ENCODE measurements around the gene GTSE1. TPM values are rescaled to one million over a fixed set of nuclear protein-coding genes. Genes with fewer than 3 reads are reported as not detected.

GTSE1 gene
- total RNA-seq, 1 experiment from 2014 or later: 88.1 TPM

DNA sequence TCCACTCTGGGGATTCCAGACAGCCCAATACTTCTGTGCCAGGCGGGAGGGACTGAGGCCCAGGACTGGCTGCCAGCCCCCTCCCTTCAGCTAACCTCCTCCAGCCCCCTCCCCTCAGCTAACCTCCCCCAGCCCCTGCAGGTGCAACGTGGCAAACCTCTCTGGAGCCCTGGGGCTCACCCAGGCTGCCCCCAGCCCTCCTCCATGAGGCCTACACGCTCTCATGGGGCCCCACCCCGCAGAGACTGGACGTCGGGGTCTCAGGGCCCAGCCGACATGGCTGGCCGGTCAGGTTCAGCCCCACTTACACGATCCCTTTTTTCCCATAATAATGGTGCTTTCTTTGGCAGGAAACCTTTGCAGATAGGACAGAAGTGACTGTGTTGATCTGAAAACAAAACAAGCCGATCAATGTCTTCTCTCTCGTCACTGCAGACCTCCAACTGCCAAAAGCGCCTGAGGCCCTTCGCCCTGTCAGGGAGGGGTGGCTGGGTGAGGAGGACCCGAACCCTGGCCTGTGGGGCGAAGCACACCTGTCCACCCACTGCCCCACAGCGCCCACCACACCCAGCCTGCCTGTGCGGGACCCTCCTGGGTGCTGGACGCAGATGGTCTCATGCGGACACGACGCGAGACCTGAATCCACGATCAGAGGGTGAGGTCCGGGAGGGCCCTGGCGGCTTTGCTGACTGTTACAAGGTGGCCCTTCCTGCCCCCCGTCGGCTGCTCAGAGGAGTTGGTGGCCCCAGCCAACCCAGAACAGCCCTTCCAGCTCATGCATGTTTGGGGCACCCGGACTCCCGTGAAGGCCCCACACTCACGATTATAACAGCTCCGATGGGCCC, 72.4 kb downstream of the GTSE1 start:
- CTCF ChIA-PET: interaction anchor here (0.6 kb wide), 1 partner anchor 161 kb away, joined by 3 read pairs; no protein-coding TSS in a partner anchor
- Histone ChIP-seq H3K27me3 (replicated peaks; ENCODE audit: insufficient read depth, low read depth, low read length, poor library complexity) (no peaks in the 10 kb centered on the region), H3K4me3 (ENCODE audit: low read depth, low read length, poor library complexity, severe bottlenecking) (no peak overlapping the region), H3K36me3 (ENCODE audit: insufficient read depth, low read length, poor library complexity, severe bottlenecking) (no peaks in the 10 kb centered on the region), H3K4me1 (ENCODE audit: insufficient read depth, low read length, poor library complexity, severe bottlenecking) (no peaks in the 10 kb centered on the region), H3K9me3 (ENCODE audit: low read depth, low read length, poor library complexity, severe bottlenecking) (no peaks in the 10 kb centered on the region), H3K27ac (ENCODE audit: low read depth, low read length, poor library complexity, severe bottlenecking) (no peak overlapping the region)
- intact Hi-C loops (cut with micrococcal nuclease; ENCODE audit: unreplicated experiment): no loop called here
- no peak for DNase-seq (ENCODE audit: low spot score)
- TF ChIP-seq EZH2 (IDR thresholded peaks at IDR 0.05; ENCODE audit: borderline replicate concordance, low read depth, low read length, poor library complexity, severe bottlenecking): no peak
- TF ChIP-seq, protein P1, sequence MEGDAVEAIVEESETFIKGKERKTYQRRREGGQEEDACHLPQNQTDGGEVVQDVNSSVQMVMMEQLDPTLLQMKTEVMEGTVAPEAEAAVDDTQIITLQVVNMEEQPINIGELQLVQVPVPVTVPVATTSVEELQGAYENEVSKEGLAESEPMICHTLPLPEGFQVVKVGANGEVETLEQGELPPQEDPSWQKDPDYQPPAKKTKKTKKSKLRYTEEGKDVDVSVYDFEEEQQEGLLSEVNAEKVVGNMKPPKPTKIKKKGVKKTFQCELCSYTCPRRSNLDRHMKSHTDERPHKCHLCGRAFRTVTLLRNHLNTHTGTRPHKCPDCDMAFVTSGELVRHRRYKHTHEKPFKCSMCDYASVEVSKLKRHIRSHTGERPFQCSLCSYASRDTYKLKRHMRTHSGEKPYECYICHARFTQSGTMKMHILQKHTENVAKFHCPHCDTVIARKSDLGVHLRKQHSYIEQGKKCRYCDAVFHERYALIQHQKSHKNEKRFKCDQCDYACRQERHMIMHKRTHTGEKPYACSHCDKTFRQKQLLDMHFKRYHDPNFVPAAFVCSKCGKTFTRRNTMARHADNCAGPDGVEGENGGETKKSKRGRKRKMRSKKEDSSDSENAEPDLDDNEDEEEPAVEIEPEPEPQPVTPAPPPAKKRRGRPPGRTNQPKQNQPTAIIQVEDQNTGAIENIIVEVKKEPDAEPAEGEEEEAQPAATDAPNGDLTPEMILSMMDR (conservative IDR thresholded peaks at IDR 0.05; ENCODE audit: low read depth, low read length): no peak
- no TSS peak for BruUV-seq (replicated peaks)
- POLR2A ChIA-PET (ENCODE audit: low non-redundant PET): no interaction called here

DNA sequence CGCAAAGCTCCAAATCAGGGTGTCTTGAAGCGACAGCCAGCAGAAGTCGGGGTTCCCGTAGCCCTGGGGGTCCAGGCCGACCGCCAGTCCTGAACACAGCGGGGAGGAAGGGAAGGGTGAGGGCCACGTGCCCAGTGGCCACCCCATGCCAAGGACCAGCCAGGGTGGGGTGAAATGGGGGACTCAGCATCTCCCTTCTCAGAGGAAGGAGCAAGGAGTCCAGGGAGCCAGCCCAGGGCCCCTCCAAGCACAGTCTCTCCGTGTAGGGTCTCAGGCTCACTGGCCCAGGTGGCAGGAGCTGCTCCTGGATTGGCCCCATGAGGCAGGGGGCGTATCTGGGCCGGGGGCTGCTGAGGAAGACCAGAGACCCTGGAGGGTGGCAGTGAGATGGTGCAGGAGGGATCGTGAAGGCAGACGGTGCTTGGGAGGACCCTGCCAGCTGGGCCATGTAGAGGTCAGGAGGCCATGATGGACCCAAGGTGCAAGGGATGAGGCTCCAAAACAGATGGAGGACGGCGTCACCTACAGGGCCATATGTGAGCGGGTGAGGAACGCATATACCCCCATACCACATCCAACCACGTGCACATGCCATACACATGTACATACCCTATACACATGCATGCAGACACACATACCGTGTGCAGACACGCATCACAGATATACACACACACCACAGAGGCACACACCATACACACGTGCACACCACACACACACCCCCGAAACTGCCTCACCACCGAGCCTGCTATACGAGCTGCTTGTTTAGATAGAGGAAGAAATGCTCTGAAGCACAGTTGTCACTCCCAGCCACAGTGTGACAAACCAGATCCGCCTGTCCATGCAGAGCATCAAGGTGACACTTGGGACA, 73.3 kb downstream of the GTSE1 start:
- Histone ChIP-seq H3K9me3 (ENCODE audit: low read depth, low read length, poor library complexity, severe bottlenecking) (no peaks in the 10 kb centered on the region), H3K27ac (ENCODE audit: low read depth, low read length, poor library complexity, severe bottlenecking) (no peak overlapping the region), H3K4me3 (ENCODE audit: low read depth, low read length, poor library complexity, severe bottlenecking) (no peak overlapping the region), H3K4me1 (ENCODE audit: insufficient read depth, low read length, poor library complexity, severe bottlenecking) (no peaks in the 10 kb centered on the region), H3K27me3 (replicated peaks; ENCODE audit: insufficient read depth, low read depth, low read length, poor library complexity) (no peaks in the 10 kb centered on the region), H3K36me3 (ENCODE audit: insufficient read depth, low read length, poor library complexity, severe bottlenecking) (no peaks in the 10 kb centered on the region)
- ChIA-PET CTCF (interaction anchor here (0.6 kb wide), 1 partner anchor 160 kb away, joined by 3 read pairs; no protein-coding TSS in a partner anchor), POLR2A (ENCODE audit: low non-redundant PET) (no interaction called here)
- TF ChIP-seq, protein P1 (conservative IDR thresholded peaks at IDR 0.05; ENCODE audit: low read depth, low read length): no peak
- no peak for TF ChIP-seq EZH2 (IDR thresholded peaks at IDR 0.05; ENCODE audit: borderline replicate concordance, low read depth, low read length, poor library complexity, severe bottlenecking)
- intact Hi-C loops (cut with micrococcal nuclease; ENCODE audit: unreplicated experiment): no loop called here
- no TSS peak for BruUV-seq (replicated peaks)
- DNase-seq (ENCODE audit: low spot score): no peak

DNA sequence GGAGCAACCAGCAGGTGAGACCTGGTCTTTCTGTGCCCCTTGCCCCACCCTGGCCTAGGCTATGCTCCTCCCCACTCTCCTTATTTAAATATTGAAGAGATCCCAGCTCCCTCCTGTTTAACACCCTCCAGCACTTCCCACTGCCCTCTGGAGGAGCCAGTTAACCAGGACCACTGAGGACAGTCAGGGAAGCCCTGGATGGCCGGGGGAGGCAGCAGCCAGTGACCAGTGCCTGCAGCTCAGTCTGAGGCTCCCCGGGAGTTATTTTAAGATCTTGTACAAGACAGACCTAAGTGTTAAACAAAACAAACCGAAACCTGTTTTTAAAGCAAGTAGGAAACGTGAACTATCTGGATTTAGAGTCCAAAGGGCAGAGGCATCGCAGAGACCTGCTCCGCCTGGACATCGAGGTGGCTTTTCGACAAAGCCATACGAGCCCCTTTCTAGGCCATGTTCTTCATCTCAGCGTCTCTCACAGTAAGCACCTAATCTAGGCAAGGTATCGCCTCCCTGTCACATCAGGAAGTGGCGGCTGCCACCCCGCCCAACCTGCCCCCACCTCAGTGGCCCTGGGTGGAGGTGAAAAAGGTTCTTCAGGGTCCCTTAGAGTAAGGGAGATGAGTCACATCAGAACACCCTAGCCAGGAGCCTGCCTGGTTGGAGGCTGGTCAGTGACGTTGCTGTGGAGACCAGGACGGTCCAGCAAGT, 74.1 kb downstream of the GTSE1 start:
- no peak overlapping the region for H3K4me3 ChIP-seq (ENCODE audit: low read depth, low read length, poor library complexity, severe bottlenecking)
- ChIA-PET CTCF (no interaction called here), POLR2A (ENCODE audit: low non-redundant PET) (no interaction called here)
- no peak for DNase-seq (ENCODE audit: low spot score)
- no peak overlapping the region for H3K27ac ChIP-seq (ENCODE audit: low read depth, low read length, poor library complexity, severe bottlenecking)
- H3K36me3 ChIP-seq (ENCODE audit: insufficient read depth, low read length, poor library complexity, severe bottlenecking): no peaks in the 10 kb centered on the region
- no peaks in the 10 kb centered on the region for H3K9me3 ChIP-seq (ENCODE audit: low read depth, low read length, poor library complexity, severe bottlenecking)
- no peaks in the 10 kb centered on the region for H3K27me3 ChIP-seq (replicated peaks; ENCODE audit: insufficient read depth, low read depth, low read length, poor library complexity)
- H3K4me1 ChIP-seq (ENCODE audit: insufficient read depth, low read length, poor library complexity, severe bottlenecking): no peaks in the 10 kb centered on the region
- no TSS peak for BruUV-seq (replicated peaks)
- TF ChIP-seq EZH2 (IDR thresholded peaks at IDR 0.05; ENCODE audit: borderline replicate concordance, low read depth, low read length, poor library complexity, severe bottlenecking): no peak
- TF ChIP-seq, protein P1 (conservative IDR thresholded peaks at IDR 0.05; ENCODE audit: low read depth, low read length): no peak
- intact Hi-C loops (cut with micrococcal nuclease; ENCODE audit: unreplicated experiment): no loop called here

Measured in A673 (cell line).